ENCODE measurements around the gene NOTCH2.

The NOTCH2 gene

DNA sequence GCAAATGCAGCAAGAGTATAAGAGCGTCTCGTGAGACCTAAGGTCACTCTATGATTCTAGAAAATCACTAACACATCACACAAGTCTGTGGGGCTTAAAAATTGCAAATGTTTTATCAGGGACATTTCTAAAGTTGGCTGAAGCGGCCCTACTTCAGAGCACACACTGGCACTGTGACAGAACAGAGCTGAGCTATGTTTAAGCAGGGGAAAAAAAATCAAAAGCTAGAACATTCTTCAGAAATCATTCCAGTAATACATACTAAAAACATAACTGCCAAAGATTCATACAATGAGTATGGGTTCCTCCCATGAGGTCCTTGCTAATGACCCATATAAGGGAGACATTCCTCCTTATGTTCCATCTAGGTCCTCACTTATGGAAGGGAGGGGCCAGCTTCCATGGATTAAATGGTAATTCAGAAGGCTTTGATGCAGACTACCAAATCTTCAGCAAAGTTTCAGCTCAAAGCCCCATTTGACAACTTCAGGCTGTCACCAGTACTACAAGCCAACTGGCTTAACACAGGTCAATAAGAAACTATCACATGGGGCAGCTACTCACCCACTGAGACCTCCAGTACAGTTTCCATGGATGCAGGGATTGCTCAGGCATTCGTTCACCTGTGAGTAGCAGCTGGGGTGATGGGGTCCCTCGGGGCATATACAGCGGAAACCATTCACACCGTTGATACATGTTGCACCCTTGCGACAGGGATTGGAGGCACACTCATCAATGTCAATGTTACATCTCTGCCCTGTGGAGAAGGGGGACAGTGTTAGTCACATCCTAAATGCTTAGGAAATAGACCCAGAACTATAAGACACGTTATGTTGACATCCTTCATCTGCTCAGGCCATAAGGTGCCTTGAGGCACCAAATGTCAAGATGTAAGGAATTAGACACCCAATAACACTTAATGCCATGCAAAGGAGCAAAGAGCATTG lies 114.7 kb downstream of the NOTCH2 start:
- no peak for DNase-seq (ENCODE audit: low read depth, low spot score)

DNA sequence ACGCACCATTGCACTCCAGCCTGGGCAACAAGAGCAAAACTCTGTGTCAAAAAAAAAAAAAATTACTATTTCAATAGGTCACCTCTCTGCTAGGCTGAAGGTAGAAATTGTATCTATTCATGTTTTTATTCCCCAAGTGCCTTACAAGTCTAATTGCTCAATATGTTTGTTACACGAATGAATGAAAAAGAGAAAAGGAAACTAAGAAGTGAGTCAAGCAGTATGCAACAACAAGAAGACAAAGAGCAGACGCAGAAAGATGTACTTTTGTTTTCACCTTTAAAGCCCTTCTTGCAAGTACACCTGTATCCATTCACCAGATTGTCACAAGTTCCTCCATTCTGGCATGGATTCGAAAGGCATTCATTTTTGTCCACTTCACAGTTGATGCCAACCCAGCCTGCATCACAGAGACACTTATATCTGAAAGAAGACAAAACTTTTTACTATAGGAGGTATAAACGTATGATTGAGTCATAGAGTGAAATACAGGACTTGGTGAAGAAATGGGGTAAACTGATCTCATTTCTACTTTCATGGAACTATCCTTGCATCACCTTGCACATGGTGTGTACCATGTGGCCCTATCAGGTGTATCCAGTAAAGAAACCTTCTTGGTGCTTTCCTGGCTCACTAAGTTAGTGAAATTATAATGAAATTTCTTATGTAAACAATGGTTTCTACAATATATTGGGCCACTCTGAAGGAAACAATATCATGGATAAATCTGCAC lies 116.0 kb downstream of the NOTCH2 start:
- DNase-seq (ENCODE audit: low read depth, low spot score), result no peak
- H3K4me3 ChIP-seq (ENCODE audit: low read length), result no peak overlapping the region

More for the DNA sequence above, 114.7 kb downstream of the NOTCH2 start:
- H3K4me3 ChIP-seq (ENCODE audit: low read length), result no peak overlapping the region

DNA sequence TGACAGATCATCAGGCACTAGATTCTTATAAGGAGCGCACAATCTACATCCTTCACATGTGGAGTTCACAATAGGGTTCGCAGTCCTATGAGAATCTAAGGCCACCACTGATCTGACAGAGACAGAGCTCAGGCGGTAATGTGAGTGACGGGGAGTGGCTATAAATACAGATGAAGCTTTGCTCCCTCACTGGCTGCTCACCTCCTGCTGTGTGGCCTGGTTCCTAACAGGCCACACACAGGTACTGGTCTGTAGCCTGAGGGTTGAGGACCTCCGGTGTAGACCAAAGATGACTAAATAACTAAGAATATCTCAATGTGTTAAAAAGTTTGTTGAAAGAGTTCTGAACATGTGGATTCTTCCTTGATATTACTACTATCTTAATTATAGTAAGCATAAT lies 117.0 kb downstream of the NOTCH2 start:
- H3K4me3 ChIP-seq (ENCODE audit: low read length), result no peak overlapping the region
- no peak for DNase-seq (ENCODE audit: low read depth, low spot score)

DNA sequence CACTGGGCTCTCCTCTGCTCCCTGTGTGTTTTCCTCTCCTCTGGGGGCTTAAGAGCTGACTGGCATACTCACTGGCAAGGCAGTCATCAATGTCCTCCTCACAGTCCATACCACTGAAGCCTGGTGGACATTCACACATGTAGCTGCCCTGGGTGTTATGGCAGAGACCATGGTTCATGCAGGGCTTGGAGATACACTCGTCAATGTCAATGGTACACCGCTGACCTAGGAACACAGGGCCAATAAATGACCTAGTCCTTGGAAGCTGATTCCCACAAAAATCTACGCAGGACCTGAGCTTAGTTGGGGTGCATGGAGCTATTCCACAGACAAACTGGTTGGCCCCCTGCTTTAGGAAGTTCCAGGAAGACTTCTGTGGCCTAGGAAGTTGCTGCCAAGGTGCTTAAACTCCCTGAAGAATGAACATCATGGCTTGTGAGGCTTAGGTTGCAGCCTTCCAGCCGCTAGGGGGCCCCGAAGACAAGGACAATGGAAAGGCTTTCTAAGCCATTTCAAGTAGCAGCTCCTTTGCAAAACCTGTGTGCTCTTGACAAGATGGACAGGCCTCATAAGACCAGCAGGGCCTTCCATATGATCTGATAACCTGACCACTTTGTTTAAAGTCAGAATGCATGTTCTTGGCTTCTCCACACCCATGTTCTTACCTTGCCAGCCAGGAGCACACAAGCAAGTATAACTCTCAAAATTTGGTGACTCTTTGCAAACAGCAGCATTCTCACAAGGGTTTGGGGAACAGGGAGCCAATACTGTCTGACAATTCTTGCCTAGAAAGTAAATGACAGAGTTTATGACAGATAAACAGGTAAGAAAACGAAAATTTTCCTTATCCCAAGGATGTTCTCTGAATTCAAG lies 120.9 kb downstream of the NOTCH2 start:
- no peak overlapping the region for H3K4me3 ChIP-seq (ENCODE audit: low read length)
- peak; percentile 42 for DNase-seq (ENCODE audit: low read depth, low spot score)

DNA sequence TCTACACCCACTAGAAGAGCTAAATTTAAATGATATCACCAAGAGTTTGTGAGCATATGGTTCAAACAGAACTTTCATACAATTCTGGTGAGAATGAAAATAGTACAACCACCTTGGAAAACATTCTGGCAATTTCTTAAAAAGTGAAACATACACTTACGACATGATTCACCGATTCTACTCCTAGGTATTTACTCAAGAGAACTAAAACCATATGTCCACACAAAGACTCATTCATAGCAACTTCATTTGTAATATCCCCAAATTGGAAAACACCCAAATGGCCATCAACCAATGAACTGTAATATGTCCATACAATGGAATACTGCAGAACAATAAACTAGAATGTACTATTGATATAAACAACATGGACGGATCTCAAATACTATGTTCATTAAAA lies 122.0 kb downstream of the NOTCH2 start:
- H3K4me3 ChIP-seq (ENCODE audit: low read length), result no peak overlapping the region
- DNase-seq (ENCODE audit: low read depth, low spot score), result no peak

DNA sequence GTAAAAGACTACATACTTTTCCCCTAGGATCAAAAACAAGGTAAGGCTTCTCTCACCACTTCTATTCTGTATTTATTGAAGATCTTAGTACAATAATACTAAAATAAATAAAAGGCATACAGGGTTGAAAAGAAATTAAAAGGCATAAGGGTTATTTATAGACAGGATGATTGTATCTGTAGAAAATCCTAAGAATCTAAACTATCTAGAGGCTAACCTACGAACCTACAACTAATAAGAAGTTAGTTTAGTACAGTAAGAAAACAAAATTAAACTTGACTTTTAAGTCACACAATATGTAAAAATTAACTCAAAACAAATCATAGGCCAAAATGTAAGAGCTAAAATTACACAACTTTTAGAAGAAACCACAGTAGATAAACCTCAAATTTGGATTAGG lies 122.7 kb downstream of the NOTCH2 start:
- DNase-seq (ENCODE audit: low read depth, low spot score), result no peak
- no peak overlapping the region for H3K4me3 ChIP-seq (ENCODE audit: low read length)

DNA sequence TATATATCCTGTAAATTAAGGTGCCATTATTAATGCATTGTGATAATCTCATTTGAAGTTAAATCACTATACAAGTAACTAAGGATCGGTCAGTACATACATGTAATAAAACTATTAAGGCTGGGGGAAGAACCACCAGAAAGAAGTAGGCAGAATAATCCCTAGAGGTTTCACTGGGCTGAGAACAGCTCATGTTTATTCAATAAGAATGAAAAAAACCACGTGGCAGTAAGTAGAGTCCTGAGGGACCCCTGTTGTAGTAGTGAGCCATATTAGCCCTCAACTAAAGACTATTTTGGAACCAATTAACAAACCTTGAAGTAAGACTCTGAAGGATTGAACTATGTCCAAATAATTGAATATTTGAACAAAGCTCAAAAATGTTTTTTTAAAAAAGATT lies 126.2 kb downstream of the NOTCH2 start:
- no peak for DNase-seq (ENCODE audit: low read depth, low spot score)
- H3K4me3 ChIP-seq (ENCODE audit: low read length), result no peak overlapping the region

DNA sequence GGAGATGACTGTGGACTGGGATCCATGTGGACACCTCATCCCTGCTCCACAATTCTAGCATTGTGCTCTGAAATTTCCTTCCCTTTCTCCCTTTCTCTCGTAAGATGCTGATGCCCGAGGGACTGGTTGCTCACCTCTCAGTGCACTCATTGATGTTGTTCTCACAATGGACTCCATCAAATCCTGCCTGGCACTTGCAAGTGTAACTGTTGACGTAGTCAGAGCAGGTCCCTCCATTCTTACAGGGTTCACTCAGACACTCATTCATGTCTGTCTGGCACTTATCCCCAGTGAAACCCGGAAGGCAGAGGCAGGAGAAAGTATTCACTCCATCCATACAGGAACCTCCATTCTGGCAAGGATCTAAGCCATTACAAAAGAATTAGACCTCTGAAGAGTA lies 128.1 kb downstream of the NOTCH2 start:
- H3K4me3 ChIP-seq (ENCODE audit: low read length), result no peak overlapping the region
- no peak for DNase-seq (ENCODE audit: low read depth, low spot score)

DNA sequence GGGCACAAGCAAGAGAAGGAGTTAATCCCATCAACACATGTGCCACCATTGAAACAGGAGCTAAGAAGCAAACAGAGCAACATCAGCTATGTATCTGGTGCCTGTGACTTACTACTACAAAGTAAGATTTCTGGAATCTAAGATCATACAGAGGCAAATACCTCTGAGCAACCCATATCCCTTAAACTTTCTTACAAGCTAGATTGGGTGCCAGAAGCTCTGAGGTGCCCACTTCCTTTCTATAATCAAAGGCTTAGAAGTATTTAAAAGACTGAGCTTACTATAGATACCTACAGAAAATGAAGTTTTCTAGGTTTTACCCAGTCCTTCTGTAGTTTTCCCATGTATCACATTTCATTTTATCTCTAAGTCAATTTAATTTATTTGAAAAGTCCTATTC lies 128.8 kb downstream of the NOTCH2 start:
- DNase-seq (ENCODE audit: low read depth, low spot score), result peak; percentile 60
- H3K4me3 ChIP-seq (ENCODE audit: low read length), result no peak overlapping the region

DNA sequence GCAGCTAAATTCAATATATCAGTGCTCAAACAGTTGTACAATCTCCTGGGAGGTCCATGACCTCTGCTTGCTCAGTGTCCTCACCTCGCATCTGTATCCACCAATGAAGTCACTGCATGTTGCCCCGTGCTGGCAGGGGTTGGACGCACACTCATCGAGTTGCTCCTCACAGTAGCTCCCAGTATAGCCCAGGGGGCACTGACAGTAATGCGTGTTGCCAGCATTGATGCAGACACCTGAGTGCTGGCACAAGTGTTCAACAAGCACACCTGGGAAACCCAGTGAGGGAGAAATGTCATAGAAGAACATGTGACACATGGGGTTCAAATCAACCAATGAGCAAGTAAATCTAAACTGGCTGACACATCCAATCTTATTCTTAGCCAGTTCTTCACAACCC lies 132.3 kb downstream of the NOTCH2 start:
- no peak overlapping the region for H3K4me3 ChIP-seq (ENCODE audit: low read length)
- DNase-seq (ENCODE audit: low read depth, low spot score), result no peak

DNA sequence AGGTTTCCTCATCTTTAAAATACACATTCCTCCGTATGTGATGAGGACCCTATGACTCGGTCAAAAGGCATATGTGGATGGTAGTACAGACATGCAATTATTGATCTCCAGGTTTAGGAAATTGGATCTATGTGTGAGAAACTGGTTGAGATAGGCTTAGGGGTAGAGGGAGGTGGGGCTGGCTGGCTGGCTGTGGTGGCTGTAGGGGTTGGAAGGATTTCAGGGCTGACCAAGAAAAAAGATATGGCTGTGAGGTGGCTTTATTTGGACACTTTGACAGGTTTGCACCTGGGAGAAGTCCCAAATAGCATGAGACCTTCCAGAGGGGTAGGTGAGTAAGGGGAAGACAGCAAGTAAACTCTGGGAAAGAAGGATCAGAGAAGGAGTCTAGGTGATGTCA lies 133.5 kb downstream of the NOTCH2 start:
- DNase-seq (ENCODE audit: low read depth, low spot score), result no peak
- no peak overlapping the region for H3K4me3 ChIP-seq (ENCODE audit: low read length)

DNA sequence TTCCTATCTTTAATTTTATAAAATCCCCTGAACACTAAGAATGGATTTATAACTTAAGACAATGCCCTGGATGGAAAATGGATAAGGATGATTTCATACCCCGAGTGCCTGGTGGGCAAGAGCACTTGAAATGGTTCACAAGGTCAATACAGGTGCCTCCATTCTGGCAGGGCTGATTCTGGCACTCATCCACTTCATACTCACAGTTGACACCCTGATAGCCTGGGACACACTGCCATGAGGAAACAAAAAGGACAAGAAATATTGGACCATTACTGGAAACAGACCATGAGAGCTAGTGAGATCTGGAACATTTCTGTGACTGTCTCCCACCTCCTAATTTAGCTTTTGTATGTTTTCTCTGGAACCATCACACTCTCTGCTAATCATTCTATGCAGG lies 134.1 kb downstream of the NOTCH2 start:
- no peak overlapping the region for H3K4me3 ChIP-seq (ENCODE audit: low read length)
- no peak for DNase-seq (ENCODE audit: low read depth, low spot score)

DNA sequence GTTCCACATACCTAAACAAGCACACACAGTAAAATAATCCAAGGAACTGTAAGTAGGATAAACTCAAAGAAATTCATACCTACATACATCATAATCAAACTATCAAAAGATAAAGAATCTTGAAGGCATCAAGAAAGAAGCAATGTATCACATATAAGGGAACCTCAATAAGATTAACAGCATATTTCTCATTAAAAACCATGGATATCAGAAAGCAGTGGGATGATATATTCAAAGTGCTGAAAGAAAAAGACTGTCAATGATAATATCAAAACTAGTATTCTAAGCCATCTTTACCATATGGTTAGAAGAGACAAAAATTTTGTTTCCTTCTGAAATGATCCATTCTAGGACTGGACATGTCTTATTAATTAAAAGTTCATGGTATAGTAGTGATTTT lies 136.1 kb downstream of the NOTCH2 start:
- no peak overlapping the region for H3K4me3 ChIP-seq (ENCODE audit: low read length)
- DNase-seq (ENCODE audit: low read depth, low spot score), result no peak

DNA sequence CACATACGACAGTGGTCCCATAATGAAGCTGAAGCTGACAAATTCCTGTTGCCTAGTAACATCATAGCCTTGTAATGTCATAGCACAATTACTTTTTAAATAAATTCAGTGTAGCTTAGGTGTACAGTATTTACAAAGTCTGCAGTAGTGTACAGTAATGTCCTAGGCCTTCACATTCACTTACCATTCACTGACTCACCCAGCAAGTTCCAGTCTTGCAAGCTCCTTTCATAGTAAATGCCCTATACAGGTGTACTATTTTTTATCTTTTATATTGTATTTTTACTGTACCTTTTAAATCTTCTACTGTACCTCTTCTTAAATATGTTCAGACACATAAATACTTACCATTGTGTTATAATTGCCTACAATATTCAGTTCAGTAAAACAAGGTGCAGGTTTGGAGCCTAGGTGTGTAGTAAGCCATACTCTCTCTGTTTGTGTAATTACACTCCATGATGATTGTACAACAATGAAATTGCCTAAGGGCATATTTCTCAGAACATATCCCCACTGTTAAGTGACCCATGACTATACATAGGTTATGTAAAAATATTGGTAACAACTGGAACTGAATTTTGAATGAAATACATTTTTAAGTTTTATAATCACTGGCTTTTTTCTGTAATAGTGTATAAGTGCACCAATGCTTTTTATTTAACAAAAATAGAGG lies 139.7 kb downstream of the NOTCH2 start:
- no peak for DNase-seq (ENCODE audit: low read depth, low spot score)

DNA sequence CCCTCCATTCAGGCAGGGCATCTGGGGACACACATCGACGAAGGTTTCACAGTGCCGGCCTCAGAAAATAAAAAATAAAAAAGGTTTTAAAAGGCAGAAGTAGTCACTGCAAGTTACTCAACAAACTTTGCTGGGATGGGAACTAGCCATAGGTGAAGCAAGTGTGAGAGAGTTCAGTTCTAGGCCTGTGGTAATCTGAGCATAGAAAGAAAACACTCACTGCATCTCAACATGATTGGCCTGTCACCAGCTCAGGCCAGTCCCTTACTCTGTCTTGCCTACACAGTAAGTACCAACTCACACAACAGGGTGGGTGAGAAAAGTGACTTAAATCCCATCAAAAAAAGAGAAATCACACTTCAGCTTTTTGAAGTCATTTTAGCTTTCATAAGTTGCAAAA lies 142.9 kb downstream of the NOTCH2 start:
- no peak for DNase-seq (ENCODE audit: low read depth, low spot score)
- H3K4me3 ChIP-seq (ENCODE audit: low read length), result no peak overlapping the region

More for the DNA sequence above, 139.7 kb downstream of the NOTCH2 start:
- H3K4me3 ChIP-seq (ENCODE audit: low read length), result no peak overlapping the region

DNA sequence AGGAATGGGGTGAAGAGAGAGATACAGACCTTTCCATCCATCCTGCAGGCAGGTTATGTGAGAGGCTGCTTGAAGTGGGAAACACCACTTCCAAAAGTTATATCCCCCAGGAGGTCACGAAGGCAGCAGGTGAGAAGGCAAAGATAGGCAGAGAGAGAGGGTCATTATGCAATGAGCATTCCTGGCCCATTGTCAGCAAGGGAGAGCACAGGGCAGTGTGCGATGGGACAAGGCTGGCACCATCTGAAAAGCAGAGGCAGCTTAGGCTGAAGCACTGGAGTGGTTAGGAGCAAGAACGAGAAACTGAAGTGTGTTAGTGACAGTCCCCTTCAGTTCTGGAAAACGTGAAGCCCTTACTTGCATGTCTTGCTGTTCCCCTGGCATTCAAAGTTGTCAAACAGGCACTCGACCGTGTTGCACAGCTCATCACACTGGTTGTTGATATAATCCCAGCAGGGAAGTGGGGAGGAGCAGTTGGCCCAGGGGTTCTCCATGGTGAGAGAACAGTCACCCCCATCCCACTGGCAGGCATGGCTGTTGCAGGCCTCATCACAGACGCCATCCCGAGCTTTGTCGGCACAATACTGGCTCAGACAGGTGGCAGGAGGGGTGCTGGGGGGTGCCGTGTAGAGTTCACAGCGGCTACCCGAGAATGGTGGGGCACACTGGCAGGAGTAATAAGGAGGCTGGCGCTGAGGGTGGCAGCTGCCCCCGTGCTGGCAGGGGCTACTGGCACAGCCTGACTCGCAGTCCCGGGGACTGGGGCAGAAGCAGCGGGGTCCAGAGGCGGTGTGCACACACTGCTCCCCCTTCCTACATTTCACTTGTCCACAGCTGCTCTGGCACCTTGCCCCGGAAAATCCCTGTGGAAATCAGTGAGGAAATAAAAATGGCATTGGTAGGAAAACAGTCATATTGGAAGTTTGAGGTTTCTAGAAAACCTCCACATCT lies 144.2 kb downstream of the NOTCH2 start:
- no peak overlapping the region for H3K4me3 ChIP-seq (ENCODE audit: low read length)
- DNase-seq (ENCODE audit: low read depth, low spot score), result no peak

DNA sequence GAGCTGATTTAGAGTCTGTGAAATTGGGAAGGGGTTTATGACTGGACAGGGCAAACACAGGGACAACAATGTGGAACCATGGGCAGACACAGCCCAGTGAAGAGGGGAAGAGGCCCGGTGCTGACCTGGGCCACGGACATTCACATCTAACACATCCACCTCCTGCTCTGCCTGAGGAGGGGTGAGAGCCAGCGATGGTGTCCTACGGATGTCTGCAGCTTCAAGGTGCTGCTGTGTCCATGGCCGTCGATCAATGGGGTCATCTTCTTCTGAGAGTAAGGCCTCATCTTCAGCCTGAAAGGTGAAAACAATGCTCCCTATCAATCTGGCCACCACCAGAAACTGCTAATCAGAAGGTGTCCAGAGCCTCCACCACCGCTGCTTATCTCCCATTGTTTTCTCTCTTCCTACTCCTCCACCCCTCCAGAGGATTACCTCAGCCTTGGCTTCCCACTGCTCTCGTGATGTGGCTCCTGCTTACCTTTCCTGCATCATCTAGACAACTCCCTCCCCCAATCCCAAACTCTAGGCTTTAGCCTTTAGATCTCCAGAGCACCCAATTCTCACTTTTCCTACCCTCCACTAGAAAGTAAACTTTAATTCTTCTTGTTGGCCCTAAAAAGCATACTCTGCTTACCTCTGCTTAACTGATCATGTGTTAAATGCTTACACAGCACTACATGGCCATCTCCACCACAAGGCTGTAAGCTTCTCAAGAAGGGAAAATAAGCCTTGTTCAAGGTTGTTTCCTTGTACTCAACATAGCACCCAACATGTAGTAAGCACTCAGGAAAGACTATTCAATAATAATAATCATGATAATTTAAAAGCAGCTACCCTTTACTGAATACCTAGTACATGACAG lies 149.1 kb downstream of the NOTCH2 start:
- DNase-seq (ENCODE audit: low read depth, low spot score), result no peak

More for the DNA sequence above, 149.1 kb downstream of the NOTCH2 start:
- no peak overlapping the region for H3K4me3 ChIP-seq (ENCODE audit: low read length)

Measured in Jurkat, Clone E6-1 (cell line).